HG03439 (cell line): ENCODE results near the gene HINT2.

ENCODE experiments used
- ATAC-seq: cut with Tn5 transposase; IDR thresholded peaks from one replicate; pipeline ENCODE4 v1.9.1; 2021; ENCODE audit warnings: mild to moderate bottlenecking, moderate library complexity; ENCODE audit not compliant: unreplicated experiment

Gene HINT2

GRCh38 chr9:35781066-35781465 is 33.8 kb downstream of the HINT2 start:
- ATAC-seq = no peak

DNA sequence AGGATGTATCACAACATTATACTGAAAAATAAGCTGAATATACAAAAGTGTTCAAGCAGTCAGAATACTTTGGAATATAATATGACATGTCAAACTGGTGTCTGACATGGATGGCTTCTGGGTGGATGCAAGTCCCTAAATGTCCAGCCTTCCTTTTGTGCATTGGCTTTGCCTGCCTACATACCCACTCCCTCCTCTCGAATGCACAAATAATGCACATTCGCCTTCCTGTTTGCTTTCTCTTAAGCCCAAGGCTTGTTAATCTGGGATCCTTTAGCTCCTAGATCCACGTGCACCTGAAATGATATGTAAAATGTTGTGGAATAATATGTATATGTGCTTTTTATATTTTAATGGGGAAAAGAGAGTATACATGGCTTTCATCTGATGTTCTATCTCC is 36.3 kb downstream of the HINT2 start:
- no peak for ATAC-seq

DNA sequence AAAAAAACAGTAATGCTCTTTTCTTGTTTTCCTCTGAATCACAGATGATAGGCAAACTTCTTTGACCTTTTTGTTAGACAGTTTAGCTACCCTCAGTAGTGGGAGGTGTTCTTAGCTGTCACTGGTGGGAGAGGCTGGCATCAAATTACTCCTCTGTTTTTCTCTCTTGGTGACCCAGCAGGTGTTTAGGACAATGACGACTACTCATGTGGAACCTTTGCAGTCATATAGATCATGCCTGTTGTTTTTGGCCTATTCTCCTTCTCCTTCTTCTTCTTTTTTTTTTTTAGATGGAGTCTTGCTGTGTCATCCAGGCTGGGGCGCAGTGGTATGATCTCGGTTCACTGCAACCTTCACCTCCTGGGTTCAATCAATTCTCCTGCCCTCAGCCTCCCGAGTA is 38.8 kb downstream of the HINT2 start:
- no peak for ATAC-seq

- no peak for ATAC-seq
These were observed 39.8 kb downstream of the HINT2 start for GRCh38 chr9:35774907-35775635.

DNA sequence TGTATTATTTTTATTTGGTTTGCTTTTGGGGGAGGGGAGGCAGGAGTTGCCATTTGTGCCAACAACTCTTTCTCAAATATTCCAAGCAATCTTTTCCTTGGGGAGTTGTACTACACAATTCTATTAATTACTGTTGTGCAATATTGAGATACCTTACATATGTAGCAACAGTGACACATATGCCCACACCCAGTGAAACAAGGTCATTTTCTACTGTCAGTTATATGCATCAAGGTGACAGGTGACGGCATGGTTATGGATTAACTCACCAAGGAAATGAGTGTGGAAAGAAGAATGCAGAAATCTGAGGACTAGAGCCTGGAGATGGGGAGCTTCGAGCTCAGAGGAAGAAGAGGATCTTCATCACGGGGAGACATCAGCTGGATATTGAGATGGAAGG is 42.9 kb downstream of the HINT2 start:
- no peak for ATAC-seq

DNA sequence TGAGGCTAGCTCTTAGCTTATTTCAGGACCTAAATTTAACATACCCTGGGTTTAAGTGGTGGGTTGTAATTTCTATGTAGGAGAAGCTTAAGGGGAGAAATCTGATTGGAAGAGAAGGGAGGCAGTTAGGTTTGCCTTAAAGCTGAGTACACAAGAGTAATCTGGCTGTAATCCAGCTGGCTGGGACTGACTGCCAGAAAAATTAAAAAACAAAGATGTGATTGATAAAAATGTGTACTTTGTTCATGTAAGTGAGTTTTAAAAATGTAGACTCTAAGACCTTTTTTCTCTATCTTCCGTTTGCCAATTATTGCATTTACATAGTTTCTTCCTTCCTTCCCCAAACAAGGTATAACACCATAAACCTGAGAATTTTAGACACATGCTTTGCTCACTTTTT is 43.3 kb downstream of the HINT2 start:
- ATAC-seq = no peak

DNA sequence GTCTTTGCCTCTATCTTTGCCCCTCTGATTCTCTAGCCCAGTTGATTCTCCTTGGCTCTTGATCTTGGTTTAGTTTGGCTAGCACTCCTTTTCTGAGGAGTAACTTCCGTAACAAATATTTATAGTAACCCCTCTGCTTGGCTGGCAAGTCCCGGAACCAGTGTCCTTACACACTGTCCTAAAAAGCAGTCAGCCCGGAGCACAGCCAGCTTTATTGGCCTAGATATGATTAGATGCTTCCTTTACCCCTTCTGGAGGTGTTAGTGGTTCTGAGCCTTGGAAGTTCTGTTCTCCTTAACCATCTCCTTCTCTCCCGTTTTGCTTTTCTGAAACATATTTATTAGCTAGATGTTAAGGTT is 43.8 kb downstream of the HINT2 start:
- ATAC-seq = no peak

DNA sequence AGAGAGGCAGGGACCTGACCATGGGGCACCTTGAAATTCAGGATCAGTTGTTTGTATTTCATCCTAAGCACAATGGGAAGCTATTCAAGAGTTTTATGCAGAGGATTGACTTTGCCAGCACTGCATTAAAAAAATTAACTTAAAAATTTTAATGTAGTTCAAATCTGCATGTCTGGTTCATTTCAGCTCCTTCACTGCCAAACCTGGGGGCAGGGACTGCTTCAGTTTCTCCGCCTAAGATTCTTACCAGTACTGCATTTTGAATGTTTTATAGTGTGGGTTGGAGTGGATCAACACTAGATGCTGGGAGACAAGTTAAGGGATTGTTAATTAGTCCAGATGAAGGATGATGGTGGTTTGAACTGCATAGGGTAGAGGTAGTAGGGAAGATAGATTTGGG is 45.1 kb downstream of the HINT2 start:
- ATAC-seq = no peak

GRCh38 chr9:35767458-35767857 is 47.4 kb downstream of the HINT2 start:
- ATAC-seq = no peak

DNA sequence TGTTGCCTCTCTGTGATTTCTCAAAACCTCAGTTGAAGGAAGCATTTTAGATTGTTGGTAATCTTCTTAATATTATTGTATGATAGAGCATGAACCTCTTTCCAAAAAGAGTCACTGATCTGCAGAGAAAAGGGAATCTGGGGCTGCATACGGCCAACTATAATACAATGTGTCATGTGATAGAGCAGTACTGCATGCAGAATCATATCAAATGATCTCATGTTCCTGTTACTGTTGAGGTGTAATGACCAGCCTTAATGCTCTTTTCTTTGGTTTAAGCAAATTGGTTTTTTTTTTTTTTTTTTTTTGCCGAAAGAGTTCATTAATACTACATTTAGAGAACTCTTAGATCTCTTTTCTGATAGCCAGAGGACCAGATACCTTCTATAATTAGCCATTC is 47.8 kb downstream of the HINT2 start:
- no peak for ATAC-seq

GRCh38 chr9:35763803-35764202 is 51.0 kb downstream of the HINT2 start:
- no peak for ATAC-seq

GRCh38 chr9:35763181-35763580 is 51.7 kb downstream of the HINT2 start:
- no peak for ATAC-seq
